Activated CD8-positive, alpha-beta memory T cell treated with anti-CD3 and anti-CD28 coated beads, Interleukin-2, amount 50 U/mL, for 24 hours (primary cell): ENCODE measurements around the gene SLC20A1.

ENCODE experiments used
- DNase-seq: peaks from one replicate; pipeline ENCODE4 v3.0.0-alpha.2; 2020; ENCODE audit errors: extremely low read depth

The SLC20A1 gene

GRCh38 chr2:112626604-112627059 lies 19.1 kb upstream of the SLC20A1 start:
- no peak for DNase-seq

DNA sequence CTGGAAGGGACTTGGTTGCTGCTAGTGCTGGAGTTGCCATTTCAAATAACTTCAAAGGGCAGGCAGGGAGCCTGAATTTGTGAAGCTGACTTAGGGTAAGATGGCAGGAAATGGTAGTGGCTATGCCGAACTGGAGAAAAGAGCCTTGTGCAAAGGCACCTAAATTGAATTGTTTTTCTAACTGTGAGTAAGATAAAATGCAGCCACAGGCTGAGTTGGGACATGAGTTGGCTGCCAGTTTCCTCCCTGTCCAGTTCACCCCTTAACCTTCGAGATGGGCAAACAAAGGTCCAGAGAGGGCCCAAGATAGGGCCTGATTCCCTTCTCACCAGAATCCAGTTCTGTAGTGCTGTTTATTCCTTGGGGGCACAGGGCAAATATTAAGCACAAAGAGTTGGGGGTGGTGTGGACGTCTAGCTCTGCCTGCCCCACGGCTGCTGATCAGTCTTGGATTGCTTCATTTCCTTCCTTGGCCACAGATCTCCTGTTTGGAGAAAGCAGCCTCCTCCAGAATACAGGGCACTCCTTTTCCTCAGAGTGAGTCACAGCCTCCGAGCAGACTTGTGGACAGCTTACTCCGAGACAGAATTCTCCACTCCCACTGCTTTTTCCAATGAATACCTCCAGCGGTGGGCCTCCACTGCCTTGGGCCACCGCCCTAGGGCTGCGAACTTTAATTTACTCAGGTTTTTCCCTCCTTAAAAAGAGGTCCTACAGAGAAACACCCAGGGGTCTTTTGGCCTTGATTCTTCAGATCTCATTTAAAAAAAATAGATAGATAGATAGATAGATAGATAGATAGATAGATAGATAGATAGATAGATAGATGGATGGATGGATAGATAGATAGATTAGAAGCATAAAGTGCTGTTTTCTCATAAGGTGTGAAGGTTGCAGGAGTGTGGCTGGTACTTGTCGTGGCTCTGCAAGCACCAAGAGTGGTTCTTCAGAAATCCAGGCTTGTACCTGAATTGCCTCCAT lies 18.4 kb upstream of the SLC20A1 start:
- DNase-seq = no peak

- no peak for DNase-seq
Measured at GRCh38 chr2:112629224-112629623, 16.5 kb upstream of the SLC20A1 start.

- DNase-seq = no peak
Measured at GRCh38 chr2:112629823-112630222, 15.9 kb upstream of the SLC20A1 start.

DNA sequence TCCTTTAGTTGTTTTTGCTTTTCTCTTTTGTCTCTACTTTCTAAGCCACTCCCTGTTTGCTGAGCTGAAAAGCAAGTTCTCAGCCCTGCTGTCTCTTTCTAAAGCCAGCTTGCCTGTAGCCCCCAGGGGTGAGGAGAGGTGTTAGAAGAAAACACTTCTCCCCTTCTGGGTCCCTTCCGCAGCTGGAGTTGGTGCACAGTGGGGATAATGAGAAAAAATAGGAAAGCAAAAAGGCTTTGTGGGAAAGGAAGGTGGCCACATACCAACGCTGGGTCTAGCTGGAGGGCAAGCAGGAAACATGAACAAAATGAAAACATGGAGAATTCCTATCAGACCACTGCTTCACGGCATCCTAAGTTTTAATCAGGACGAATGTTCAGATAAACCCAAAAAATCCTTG lies 15.5 kb upstream of the SLC20A1 start:
- DNase-seq = no peak

DNA sequence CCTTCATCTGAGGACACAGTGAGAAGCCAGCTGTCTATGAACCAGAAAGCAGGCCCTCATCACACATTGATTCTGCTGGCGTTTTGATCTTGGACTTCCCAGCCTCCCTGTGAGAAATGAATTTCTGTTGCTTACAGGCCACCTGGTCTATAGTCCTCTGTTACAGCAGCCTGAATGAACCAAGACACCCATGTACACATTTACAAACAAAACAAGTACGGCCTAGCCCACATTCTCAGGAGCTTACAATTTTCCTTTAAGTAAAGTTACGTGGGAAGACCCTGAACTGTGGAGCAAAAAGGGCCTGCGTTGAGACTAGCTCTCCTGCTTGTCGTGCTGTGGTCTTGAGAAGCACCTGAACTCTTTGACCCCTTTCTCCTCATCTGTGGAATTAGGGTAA lies 12.0 kb upstream of the SLC20A1 start:
- no peak for DNase-seq

GRCh38 chr2:112634153-112634873 lies 11.4 kb upstream of the SLC20A1 start:
- no peak for DNase-seq

DNA sequence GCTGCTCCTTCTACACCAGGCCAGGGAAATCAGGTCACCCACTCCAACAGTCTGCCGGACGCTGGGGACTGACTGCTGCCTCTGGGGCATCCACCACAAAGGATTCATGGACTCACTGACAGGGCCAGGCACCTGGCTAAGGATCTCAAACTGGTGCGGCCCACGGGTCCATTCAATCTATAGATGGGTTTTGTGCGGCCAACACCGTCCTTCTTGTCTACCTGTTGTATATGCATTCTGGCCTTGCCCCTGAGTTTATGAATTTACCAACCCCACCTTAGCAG lies 10.9 kb upstream of the SLC20A1 start:
- DNase-seq = no peak

- no peak for DNase-seq
Measured at GRCh38 chr2:112636605-112637288, 9.0 kb upstream of the SLC20A1 start.

DNA sequence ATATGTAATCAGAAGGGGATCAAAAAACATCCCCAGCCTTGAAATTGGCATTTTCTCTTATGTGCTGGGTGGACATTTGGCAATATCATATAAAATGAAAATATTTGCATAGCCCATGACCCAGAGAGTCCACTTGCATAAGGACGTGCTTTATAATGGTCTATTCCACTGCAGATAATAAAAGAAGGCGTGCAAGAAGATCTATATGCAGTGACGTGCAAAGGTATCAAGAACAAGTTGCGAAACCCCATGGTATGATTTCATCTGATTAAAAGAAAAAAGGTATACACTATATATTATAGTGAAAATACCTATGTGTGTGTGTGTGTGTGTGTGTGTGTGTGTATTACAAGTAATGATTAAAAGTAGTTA lies 8.5 kb upstream of the SLC20A1 start:
- DNase-seq = no peak

GRCh38 chr2:112639936-112640335 lies 5.8 kb upstream of the SLC20A1 start:
- no peak for DNase-seq

- no peak for DNase-seq
Measured at GRCh38 chr2:112640467-112640799, 5.3 kb upstream of the SLC20A1 start.

DNA sequence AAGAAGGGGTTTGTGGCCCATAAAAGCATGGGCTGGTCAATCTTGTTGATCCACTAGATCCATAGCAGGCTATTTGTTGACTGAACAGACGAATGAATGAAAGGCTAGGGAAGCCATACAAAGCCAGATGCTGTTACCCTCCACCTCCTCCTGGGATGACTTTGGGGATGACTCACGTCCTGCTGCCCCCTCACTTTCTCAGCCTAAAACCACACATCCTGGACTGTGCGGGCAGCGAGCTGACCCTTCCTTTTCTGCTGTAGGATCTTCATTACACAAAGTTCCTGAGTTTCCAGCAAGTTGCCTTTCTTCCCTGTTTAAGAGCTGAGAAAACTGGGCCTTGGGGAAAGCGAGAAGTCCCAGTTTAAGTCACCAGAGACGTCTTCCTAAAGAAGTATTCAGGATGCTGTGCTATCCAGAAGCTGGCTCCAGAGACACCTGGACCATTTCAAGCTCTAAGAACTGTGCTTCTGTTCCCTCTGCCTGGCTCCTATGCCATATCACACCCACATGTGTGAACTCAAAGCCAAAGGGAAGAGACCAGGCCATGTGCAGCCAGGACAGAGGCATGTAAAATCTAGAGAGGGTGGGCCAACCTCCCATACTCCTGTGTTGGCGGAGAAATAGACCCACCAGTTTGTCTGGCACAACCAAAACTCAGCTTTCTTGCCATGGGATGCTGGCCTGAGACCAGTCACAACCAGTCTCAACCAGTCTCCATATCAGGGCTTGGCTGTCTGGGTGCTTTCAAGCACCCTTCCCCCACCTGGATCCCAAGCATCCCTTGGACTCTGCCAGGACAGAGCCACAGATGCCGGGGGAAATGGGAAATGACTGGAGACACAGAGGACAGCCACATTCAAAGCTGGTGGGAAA lies 4.7 kb upstream of the SLC20A1 start:
- DNase-seq = no peak

GRCh38 chr2:112641701-112642100 lies 4.0 kb upstream of the SLC20A1 start:
- no peak for DNase-seq

DNA sequence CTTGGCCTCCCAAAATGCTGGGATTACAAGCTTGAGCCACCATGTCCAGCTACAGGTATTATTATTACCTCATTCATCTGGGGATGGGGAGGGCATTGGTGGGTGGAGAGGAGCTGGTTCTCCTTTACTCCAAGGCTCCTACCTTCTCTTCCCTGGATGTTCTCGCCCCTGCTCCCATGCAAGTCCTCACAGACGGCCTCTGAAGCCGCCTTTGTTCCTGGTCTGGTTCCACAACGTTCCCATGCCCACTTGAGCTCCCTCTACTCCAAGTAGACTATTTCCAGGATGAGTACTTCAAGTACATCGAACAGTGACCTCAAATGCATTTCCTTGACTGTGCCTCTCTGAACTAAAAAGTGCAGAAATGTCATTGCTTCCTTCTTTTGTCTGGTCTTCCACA lies 3.2 kb upstream of the SLC20A1 start:
- DNase-seq = no peak

DNA sequence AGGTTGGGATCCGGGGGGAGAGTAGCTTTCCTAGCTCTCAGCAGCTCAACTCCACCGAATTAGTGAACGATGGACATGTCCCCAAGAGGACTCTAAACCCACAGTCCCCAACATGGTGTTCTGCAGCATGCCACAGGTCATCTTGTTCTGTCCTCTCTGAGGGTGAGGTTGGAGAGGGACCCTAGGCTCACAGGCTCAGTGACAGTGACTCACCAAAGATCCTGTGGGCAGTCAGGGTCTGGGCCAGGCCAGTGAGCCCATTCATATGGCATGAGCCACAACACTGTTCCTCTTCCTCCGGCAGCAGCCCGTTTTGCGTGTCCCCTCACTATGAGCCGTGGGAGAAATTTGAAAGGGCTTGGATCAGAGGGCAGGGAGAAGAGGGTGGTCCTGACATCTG lies 2.8 kb upstream of the SLC20A1 start:
- DNase-seq = no peak

DNA sequence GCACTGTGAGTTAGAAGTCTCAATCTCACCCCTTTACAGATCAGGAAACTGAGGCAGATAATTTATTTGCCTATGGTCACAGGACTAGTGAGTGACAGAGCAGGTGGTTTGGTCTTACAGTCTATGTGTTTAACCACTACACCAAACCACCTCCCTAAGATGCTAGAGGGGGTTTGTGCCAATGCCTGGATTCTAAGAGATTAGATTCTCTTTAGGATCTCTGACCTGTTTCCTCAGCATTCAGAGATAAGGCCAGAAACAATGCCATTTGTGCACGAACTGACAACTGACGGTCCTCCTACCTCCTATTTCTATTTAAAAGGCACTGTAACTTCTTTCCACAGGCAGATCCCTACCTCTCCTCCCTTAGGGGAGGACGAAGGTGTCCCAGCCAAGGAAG lies 2.3 kb upstream of the SLC20A1 start:
- no peak for DNase-seq

GRCh38 chr2:112644155-112644932 lies 1.4 kb upstream of the SLC20A1 start:
- DNase-seq = no peak

- DNase-seq = no peak
Measured at GRCh38 chr2:112644933-112645309, 818 bp upstream of the SLC20A1 start.

GRCh38 chr2:112646102-112646719 lies 472 bp downstream of the SLC20A1 start:
- DNase-seq = no peak
